SIG-M5 treated with dmso at 0.1 percent for 504 hours (cell line): ENCODE measurements around the gene RPGRIP1L.

Experiments used
- DNase-seq: peaks from one replicate; lab custom pipeline; 2025; ENCODE audit not compliant: unreplicated experiment; lab: John Stamatoyannopoulos, UW

The RPGRIP1L gene

DNA sequence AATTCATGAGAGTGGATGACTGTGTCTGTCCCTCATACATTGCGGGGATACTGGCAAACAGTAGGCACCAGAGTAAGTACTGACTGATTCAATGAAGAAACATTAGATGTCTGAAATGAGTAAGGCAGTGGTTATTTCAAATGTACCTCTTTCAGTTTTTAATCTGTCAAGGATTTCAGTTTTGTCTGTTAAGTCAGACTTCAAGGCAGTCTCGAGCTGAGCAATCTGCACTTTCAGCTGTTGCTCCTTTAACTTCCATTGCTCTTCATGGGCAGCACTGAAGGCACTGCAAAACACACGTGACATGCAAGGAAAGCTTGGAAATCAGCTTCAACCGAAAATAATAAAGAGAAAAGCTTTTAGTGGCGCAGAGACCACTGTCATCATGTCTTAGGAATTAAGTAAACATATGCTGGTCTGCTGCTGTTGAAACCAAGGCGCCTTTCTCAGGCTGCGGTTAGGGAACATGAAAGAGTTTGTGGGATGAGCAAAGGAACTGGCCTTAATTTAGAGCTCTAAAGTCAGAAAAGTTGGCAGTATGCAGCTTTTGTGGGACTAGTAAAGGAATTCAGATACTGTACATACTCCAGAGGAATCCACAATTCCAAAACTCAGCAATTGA is 38.8 kb downstream of the RPGRIP1L start:
- no peak for DNase-seq

GRCh38 chr16:53662072-53662471 is 41.6 kb downstream of the RPGRIP1L start:
- no peak for DNase-seq

GRCh38 chr16:53654946-53655345 is 48.7 kb downstream of the RPGRIP1L start:
- DNase-seq, result no peak

GRCh38 chr16:53651357-53651756 is 52.3 kb downstream of the RPGRIP1L start:
- DNase-seq, result no peak

DNA sequence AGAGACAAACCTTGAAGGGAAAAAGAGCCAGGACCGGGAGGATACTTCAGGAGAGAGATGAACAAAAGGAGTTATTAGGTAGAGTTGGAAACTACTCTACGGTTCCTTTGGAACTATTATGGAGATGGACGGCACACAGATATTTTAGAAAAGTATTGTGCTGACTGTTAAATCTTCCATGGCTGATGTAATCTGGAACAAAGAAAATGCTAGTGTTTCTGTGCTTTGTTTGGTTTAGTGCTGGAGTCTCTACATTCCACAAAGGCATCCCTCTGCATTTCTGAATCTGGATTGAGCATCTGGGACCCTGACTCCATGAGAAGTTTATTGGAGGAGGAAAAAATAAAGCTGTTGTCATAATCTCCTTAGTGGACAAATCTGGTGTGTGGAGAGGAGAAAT is 57.2 kb downstream of the RPGRIP1L start:
- no peak for DNase-seq

GRCh38 chr16:53643474-53643873 is 60.2 kb downstream of the RPGRIP1L start:
- no peak for DNase-seq

DNA sequence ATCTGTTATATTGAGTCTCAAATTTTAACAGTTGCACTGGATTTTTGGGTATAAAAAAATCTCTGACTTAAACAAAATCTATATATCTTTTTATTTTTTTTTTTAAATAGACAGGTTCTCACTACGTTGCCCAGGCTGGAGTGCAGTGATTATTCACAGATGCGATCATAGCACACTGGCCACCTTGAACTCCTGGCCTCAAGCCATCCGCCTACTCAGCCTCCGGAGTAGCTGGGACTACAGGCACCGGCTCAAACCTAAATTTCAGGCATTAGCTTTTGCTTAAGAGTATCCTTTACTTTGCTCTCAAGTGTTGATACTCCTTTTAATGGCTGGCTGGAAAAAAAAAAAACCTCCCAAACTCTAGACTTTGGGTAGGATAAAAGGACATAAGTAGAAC is 61.6 kb downstream of the RPGRIP1L start:
- no peak for DNase-seq

GRCh38 chr16:53636978-53637377 is 66.7 kb downstream of the RPGRIP1L start:
- no peak for DNase-seq

GRCh38 chr16:53632526-53632925 is 71.1 kb downstream of the RPGRIP1L start:
- no peak for DNase-seq

DNA sequence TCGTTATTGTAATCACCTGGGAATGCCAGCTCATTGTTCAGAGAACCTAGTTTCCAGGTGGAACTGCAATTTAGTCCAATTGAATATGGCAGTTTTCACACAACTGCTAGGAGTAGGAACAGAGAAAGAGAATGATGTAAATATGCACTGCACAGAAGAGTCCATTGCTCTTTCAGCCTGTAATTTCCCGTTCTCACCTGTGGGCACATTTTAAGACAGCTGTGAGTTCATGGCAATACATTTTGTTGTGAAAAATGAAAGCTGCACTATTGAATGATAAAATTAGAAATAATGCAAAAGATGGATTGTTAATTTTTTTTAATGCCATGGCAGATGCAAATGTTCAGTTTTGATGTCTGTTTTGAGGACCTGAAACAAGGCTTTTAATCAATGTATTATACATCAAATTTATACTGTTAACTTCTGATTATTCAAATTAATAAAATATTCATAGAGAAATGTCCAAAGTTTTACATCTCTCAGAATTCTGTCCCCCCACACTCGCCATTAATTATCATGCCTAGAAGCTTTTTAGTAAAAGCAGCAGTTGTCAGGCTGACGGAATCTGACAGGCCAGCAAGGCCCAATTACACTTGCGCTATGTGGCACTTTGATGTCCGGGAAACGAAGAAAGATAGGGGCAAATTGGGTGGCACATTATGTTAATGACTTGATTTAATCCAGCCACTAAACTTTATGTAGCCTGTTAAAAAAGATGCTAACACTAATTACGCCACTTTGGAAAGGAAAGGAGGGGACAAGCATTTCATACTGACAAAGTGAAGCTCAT is 72.2 kb downstream of the RPGRIP1L start:
- no peak for DNase-seq

- DNase-seq, result no peak
Measured at GRCh38 chr16:53629607-53630312, 73.9 kb downstream of the RPGRIP1L start.

DNA sequence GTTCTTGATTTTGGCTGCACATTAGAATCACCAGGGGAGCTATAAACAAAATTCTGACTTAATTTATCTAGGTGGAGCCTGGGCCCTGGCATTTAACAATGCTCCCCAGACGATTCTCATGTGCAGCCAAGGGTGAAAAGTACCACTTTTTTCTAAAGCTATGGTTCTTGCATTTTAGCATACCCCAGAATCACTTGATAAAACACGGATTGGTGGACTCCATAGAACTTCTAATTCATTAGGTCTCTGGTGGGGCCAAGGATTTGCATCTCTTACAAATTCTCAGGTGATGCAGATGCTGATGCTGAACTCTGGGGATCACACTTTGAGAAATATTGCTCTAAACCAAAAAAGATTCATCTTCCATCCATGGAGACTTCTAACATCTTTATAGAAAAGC is 74.5 kb downstream of the RPGRIP1L start:
- no peak for DNase-seq

GRCh38 chr16:53626811-53627210 is 76.8 kb downstream of the RPGRIP1L start:
- no peak for DNase-seq

DNA sequence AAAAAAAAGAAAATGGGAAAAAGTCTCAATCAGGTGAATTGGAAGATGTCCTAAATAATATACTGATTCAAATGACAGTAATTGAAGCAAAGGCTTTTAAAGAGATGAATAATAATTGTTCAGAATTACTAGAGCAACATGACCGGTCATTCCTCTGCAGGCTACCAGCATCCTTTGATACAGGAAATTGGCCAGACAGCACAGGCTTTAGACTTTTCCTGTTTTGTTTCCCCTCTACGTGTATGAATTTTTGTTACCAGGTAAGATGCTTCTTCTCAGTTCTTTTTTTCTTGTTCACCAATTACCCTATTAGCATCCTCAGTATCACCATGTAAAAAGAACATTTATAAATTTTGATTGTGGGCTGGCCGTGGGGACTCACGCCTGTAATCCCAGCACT is 77.5 kb downstream of the RPGRIP1L start:
- DNase-seq, result no peak

GRCh38 chr16:53625221-53625620 is 78.4 kb downstream of the RPGRIP1L start:
- no peak for DNase-seq

DNA sequence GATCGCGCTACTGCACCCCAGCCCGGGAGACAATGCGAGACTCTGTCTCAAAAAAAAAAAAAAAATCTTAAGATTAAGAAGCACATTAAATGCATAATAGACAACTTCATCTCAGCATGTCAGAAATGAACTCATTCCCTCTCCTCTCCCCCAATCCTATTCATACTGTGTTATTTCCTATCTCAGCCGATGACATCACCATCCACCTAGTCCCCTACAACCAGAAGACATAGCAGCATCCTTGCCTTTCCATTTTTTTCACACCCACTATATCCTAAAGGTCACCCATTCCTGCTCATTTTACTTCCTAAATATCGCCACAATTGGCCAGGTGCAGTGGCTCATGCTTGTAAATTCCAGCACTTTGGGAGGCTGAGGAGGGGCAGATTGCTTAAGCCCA is 81.3 kb downstream of the RPGRIP1L start:
- DNase-seq, result no peak

GRCh38 chr16:53620476-53620875 is 83.2 kb downstream of the RPGRIP1L start:
- no peak for DNase-seq

- no peak for DNase-seq
Measured at GRCh38 chr16:53619235-53619634, 84.4 kb downstream of the RPGRIP1L start.

- DNase-seq, result no peak
Measured at GRCh38 chr16:53614346-53614745, 89.3 kb downstream of the RPGRIP1L start.

DNA sequence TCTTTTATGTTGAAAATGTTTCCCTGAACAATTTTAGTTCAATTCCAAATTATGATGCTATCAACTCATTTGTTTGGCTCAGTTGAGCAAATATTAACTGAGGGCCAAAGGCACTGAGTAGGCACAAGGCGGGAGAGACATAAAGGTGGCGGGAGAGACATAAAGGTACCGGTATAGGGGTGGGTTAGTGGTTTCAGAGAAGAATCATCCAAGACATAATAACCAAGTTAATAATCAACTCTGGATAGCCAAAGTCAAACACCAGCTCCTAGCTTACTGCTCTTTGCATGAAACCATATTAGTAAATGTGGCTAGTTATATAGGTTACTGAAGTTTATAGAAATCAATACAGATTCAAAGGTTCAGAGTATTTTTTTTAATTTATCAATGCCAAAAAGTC is 91.7 kb downstream of the RPGRIP1L start:
- DNase-seq, result no peak

DNA sequence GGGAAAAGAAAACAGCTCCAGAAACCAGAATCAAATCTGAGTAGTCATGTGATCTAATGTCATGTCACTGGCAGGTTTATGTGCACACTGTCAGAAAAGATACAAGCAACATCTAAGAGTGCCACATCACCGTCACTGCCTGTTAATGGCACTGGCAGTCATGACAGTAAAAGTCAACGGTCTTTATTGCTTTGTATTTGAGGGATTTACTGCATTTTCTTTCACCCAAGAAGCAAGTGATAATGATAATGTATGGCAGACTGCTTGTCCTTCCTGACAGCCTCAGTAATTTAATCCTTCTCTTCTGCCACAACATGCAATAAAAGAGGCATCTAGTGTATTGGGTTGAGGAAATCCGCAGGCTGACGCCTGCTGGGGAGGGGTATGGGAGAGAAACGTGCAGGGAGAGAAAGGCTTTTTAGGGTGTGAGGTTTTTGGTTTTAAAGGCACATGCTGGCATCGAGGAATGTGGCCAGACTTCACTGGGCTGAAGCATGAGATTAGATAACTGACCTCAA is 92.4 kb downstream of the RPGRIP1L start:
- DNase-seq, result no peak

GRCh38 chr16:53609536-53609935 is 94.1 kb downstream of the RPGRIP1L start:
- no peak for DNase-seq
